RWPE2 (cell line): ENCODE results near the gene SIRPG.

Experiments
- ATAC-seq: fragments of 200-7000 bp; cut with Tn5 transposase; 3 replicates; pipeline ENCODE4 v1.9.1; 2021; ENCODE audit warnings: low read depth
- DNase-seq: peaks from one replicate; pipeline ENCODE4 v3.0.0-alpha.2; 2020; ENCODE audit warnings: low spot score
- H3K27ac ChIP-seq: fragments of 450-650 bp; 2 replicates; pipeline ENCODE4 v1.5.1; 2017; ENCODE audit warnings: mild to moderate bottlenecking; ENCODE audit not compliant: poor library complexity, severe bottlenecking
- H3K27me3 ChIP-seq: fragments of 250-450 bp; sonication (Bioruptor Pico); 2 replicates; pipeline ENCODE4 v1.5.1; 2021; ENCODE audit warnings: mild to moderate bottlenecking, moderate library complexity; ENCODE audit not compliant: insufficient read depth, poor library complexity, severe bottlenecking
- H3K36me3 ChIP-seq: fragments of 250-450 bp; sonication (Bioruptor Pico); 2 replicates; pipeline ENCODE4 v1.5.1; 2020; ENCODE audit warnings: low read depth, mild to moderate bottlenecking, moderate library complexity
- H3K4me1 ChIP-seq: fragments of 250-450 bp; sonication (Bioruptor Pico); 2 replicates; pipeline ENCODE4 v1.5.1; 2021; ENCODE audit warnings: mild to moderate bottlenecking, moderate library complexity; ENCODE audit not compliant: insufficient read depth, poor library complexity, severe bottlenecking
- H3K4me3 ChIP-seq: fragments of 250-450 bp; sonication (Bioruptor Pico); 2 replicates; pipeline ENCODE4 v1.5.1; 2021; ENCODE audit warnings: mild to moderate bottlenecking, moderate library complexity; ENCODE audit not compliant: severe bottlenecking
- H3K9me3 ChIP-seq: fragments of 250-450 bp; sonication (Bioruptor Pico); 2 replicates; pipeline ENCODE4 v1.5.1; 2021; ENCODE audit warnings: mild to moderate bottlenecking, moderate library complexity; ENCODE audit not compliant: severe bottlenecking
- CTCF ChIP-seq: fragments of 450-650 bp; IDR thresholded peaks from one replicate; pipeline ENCODE4 v1.5.1; 2017; ENCODE audit warnings: mild to moderate bottlenecking, moderate library complexity; ENCODE audit not compliant: poor library complexity, severe bottlenecking

The SIRPG gene

GRCh38 chr20:1652104-1652503 lies 5.5 kb downstream of the SIRPG start:
- no peaks in the 10 kb centered on the region for H3K36me3 ChIP-seq
- ATAC-seq (no peak), DNase-seq (no peak)
- no peak overlapping the region for H3K27ac ChIP-seq
- no peaks in the 10 kb centered on the region for H3K4me1 ChIP-seq
- peaks cover 4% of the 10 kb centered on the region for H3K27me3 ChIP-seq
- no peaks in the 10 kb centered on the region for H3K9me3 ChIP-seq
- no peak overlapping the region for H3K4me3 ChIP-seq
- TF ChIP-seq CTCF, result no peak

- ATAC-seq (no peak), DNase-seq (no peak)
Measured at GRCh38 chr20:1651268-1652058, 6.1 kb downstream of the SIRPG start.

DNA sequence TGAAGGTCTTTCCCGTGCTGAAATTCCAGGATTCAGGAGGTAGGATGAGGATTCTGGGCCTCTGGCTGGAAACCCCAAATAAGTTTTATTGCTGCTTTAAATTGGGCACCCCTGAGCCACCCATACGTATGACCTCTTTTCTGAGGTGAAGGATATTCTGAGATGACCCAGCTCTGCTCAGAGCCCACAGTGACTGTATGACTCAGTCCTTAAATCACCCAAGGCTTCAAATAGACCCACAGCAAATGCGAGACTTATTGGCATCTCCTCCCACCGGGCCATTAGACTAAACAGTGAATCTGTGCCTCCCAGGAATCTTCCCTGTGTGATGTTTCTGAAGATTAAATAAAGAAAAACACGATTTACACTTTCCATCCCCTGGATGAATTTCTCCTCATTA lies 9.5 kb downstream of the SIRPG start:
- H3K4me1 ChIP-seq, result no peaks in the 10 kb centered on the region
- H3K36me3 ChIP-seq, result no peaks in the 10 kb centered on the region
- ATAC-seq (no peak), DNase-seq (no peak)
- no peaks in the 10 kb centered on the region for H3K9me3 ChIP-seq
- no peak overlapping the region for H3K4me3 ChIP-seq
- no peak for TF ChIP-seq CTCF
- no peak overlapping the region for H3K27ac ChIP-seq
- H3K27me3 ChIP-seq, result peaks cover 4% of the 10 kb centered on the region

More at GRCh38 chr20:1651268-1652058, 6.1 kb downstream of the SIRPG start:
- Histone ChIP-seq H3K9me3 (no peaks in the 10 kb centered on the region), H3K4me3 (no peak overlapping the region), H3K27ac (no peak overlapping the region), H3K27me3 (peaks cover 4% of the 10 kb centered on the region), H3K36me3 (no peaks in the 10 kb centered on the region), H3K4me1 (no peaks in the 10 kb centered on the region)
- TF ChIP-seq CTCF, result no peak

GRCh38 chr20:1646975-1647431 lies 10.6 kb downstream of the SIRPG start:
- Histone ChIP-seq H3K9me3 (no peaks in the 10 kb centered on the region), H3K36me3 (no peaks in the 10 kb centered on the region), H3K4me1 (no peaks in the 10 kb centered on the region), H3K27ac (no peak overlapping the region), H3K4me3 (no peak overlapping the region), H3K27me3 (peaks cover 4% of the 10 kb centered on the region)
- DNase-seq (no peak), ATAC-seq (no peak)
- TF ChIP-seq CTCF, result no peak
